Esophagus squamous epithelium (tissue), 4 donors: Measurements from ENCODE around the gene ACVR2B.

ENCODE experiments used
- POLR2A ChIP-seq, 4 donors: fragments of 450-650 bp; IDR thresholded peaks; one replicate each; pipeline ENCODE4 v1.6.1; 2017; ENCODE audit warnings: antibody characterized with exemption in 4 of 4, mild to moderate bottlenecking in 4 of 4, moderate library complexity in 3 of 4
- TF ChIP-seq, protein P1 (sequence below), 6 experiments: fragments of 450-650 bp in 4 of 6; fragments of 200-600 bp in 2 of 6; sonication (generic) in 2 of 6; IDR thresholded peaks; one replicate each; pipeline ENCODE4 v1.5.1; 2016 to 2019; ENCODE audit warnings: antibody characterized with exemption in 6 of 6, mild to moderate bottlenecking in 4 of 6, moderate library complexity in 4 of 6

DNA sequence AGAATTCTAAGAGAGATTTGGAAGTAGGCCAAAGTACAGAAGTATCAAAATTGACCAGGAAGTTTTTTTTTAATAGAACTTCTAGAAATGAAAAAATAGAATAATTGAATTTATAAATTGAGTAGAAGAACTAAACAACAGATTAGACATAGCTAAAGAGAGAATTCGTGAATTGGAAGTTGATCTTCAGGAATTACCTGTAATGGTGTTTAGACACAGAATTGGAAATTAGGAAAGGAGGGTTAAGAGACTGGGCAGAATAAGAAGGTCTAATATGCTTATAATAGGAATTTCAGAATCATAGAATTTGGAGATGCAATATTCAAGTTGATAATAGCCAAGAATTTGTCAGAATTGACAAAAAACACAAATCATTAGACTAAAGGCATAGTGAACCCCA, 16.2 kb downstream of the ACVR2B start:
- TF ChIP-seq, protein P1, sequence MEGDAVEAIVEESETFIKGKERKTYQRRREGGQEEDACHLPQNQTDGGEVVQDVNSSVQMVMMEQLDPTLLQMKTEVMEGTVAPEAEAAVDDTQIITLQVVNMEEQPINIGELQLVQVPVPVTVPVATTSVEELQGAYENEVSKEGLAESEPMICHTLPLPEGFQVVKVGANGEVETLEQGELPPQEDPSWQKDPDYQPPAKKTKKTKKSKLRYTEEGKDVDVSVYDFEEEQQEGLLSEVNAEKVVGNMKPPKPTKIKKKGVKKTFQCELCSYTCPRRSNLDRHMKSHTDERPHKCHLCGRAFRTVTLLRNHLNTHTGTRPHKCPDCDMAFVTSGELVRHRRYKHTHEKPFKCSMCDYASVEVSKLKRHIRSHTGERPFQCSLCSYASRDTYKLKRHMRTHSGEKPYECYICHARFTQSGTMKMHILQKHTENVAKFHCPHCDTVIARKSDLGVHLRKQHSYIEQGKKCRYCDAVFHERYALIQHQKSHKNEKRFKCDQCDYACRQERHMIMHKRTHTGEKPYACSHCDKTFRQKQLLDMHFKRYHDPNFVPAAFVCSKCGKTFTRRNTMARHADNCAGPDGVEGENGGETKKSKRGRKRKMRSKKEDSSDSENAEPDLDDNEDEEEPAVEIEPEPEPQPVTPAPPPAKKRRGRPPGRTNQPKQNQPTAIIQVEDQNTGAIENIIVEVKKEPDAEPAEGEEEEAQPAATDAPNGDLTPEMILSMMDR (IDR thresholded peaks at IDR 0.05) = no peak
- TF ChIP-seq POLR2A (IDR thresholded peaks at IDR 0.05) = no peak
